ENCODE measurements around the gene MYO5B.

Gene MYO5B

GRCh38 chr18:50004013-50004412 lies 190.9 kb downstream of the MYO5B start:
- no peak overlapping the region for H3K4me3 ChIP-seq (ENCODE audit: low read depth, low read length)
- TF ChIP-seq, protein P1, sequence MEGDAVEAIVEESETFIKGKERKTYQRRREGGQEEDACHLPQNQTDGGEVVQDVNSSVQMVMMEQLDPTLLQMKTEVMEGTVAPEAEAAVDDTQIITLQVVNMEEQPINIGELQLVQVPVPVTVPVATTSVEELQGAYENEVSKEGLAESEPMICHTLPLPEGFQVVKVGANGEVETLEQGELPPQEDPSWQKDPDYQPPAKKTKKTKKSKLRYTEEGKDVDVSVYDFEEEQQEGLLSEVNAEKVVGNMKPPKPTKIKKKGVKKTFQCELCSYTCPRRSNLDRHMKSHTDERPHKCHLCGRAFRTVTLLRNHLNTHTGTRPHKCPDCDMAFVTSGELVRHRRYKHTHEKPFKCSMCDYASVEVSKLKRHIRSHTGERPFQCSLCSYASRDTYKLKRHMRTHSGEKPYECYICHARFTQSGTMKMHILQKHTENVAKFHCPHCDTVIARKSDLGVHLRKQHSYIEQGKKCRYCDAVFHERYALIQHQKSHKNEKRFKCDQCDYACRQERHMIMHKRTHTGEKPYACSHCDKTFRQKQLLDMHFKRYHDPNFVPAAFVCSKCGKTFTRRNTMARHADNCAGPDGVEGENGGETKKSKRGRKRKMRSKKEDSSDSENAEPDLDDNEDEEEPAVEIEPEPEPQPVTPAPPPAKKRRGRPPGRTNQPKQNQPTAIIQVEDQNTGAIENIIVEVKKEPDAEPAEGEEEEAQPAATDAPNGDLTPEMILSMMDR (IDR thresholded peaks at IDR 0.05; ENCODE audit: control insufficient read depth, extremely low read depth, insufficient read depth): no peak
- no peak for DNase-seq (ENCODE audit: low read depth)

GRCh38 chr18:50002781-50003180 lies 192.2 kb downstream of the MYO5B start:
- TF ChIP-seq, protein P1 (IDR thresholded peaks at IDR 0.05; ENCODE audit: control insufficient read depth, extremely low read depth, insufficient read depth): no peak
- DNase-seq (ENCODE audit: low read depth): no peak
- no peak overlapping the region for H3K4me3 ChIP-seq (ENCODE audit: low read depth, low read length)

- TF ChIP-seq, protein P1 (IDR thresholded peaks at IDR 0.05; ENCODE audit: control insufficient read depth, extremely low read depth, insufficient read depth): no peak
- DNase-seq (ENCODE audit: low read depth): no peak
- H3K4me3 ChIP-seq (ENCODE audit: low read depth, low read length): no peak overlapping the region
Observed at GRCh38 chr18:50000227-50000626, 194.7 kb downstream of the MYO5B start.

GRCh38 chr18:49999128-49999527 lies 195.8 kb downstream of the MYO5B start:
- TF ChIP-seq, protein P1 (IDR thresholded peaks at IDR 0.05; ENCODE audit: control insufficient read depth, extremely low read depth, insufficient read depth): no peak
- H3K4me3 ChIP-seq (ENCODE audit: low read depth, low read length): no peak overlapping the region
- no peak for DNase-seq (ENCODE audit: low read depth)

DNA sequence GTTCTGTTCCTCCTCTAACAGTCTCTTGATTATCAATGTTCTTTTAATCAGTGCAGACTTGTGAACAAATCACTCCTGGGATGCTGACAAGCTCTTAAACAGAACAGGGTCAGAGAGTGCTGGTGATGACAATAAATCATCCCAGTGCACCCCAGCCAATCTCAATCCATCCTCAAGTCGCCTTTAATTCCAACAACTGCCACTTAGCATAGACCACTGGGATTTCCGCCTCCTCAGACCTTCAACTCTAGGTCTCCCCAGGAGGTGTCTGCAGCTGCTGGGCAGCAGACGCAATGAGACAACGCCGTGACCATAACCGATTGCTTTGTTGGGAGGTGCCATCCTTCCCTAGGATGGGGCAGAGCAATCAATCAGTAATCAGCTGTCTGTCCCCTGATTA lies 197.4 kb downstream of the MYO5B start:
- no peak overlapping the region for H3K4me3 ChIP-seq (ENCODE audit: low read depth, low read length)
- no peak for DNase-seq (ENCODE audit: low read depth)
- TF ChIP-seq, protein P1 (IDR thresholded peaks at IDR 0.05; ENCODE audit: control insufficient read depth, extremely low read depth, insufficient read depth): no peak

DNA sequence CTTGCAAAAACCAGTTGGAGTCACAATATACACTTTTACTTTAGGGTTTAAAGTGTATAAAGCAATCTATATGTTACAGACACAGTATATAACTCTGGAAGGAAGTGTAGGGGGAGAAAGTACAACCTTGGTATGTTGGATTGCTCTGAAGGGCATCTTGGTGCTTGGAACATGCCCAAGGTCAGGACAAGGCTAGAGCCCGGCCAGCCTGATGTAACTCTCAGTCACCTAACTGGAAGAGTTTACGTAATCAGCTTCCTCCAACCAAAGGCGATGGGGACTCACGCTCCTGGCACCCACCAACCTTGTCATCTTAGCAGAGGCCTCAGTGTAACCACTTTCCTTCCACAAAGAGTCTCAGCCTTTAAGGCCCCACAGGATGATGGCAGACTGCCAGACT lies 200.5 kb downstream of the MYO5B start:
- H3K4me3 ChIP-seq (ENCODE audit: low read depth, low read length): no peak overlapping the region
- TF ChIP-seq, protein P1 (IDR thresholded peaks at IDR 0.05; ENCODE audit: control insufficient read depth, extremely low read depth, insufficient read depth): no peak
- no peak for DNase-seq (ENCODE audit: low read depth)

DNA sequence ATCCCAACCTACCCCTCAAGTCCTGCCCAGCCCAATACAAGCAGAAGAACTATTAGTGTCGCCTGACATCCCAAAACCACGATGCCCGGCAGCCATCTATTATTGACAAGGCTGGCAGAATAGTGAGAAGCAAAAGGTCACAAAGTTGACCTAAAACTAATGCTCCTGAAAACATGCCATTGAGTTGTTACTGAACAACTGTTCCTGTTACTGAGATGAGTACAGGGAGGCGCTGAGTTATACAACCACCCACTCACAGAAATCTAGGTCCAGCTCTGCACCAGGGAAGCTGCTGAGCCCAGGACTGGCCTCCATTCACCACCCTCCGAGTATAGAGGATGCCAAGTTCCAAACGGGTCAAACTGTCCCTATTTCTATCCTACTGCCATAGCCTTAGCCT lies 201.6 kb downstream of the MYO5B start:
- TF ChIP-seq, protein P1 (IDR thresholded peaks at IDR 0.05; ENCODE audit: control insufficient read depth, extremely low read depth, insufficient read depth): no peak
- DNase-seq (ENCODE audit: low read depth): no peak
- H3K4me3 ChIP-seq (ENCODE audit: low read depth, low read length): no peak overlapping the region
